Activated CD4-positive, CD25-positive, alpha-beta regulatory T cell (primary cell): ENCODE data around the gene OTUB2.

ENCODE experiments used
- DNase-seq, 4 experiments: peaks; one replicate each; lab custom pipeline; 2025; lab: John Stamatoyannopoulos, UW

Gene OTUB2

GRCh38 chr14:93996130-93996695, 29.9 kb upstream of the OTUB2 start:
- no peak for DNase-seq

GRCh38 chr14:93997082-93997481, 29.1 kb upstream of the OTUB2 start, which contains the start of gene CCDC197:
Gene CCDC197, plus strand, starts transcription at chr14:93997301. Its CDS starts 831 bp downstream, at chr14:93998132.
- DNase-seq, result no peak

GRCh38 chr14:93997916-93998870, 27.9 kb upstream of the OTUB2 start:
- no peak for DNase-seq

- DNase-seq, result no peak
Observed at GRCh38 chr14:93998871-93999403, 27.2 kb upstream of the OTUB2 start.

GRCh38 chr14:93999573-93999972, 26.6 kb upstream of the OTUB2 start:
- no peak for DNase-seq

GRCh38 chr14:94000267-94000666, 25.9 kb upstream of the OTUB2 start:
- no peak for DNase-seq

GRCh38 chr14:94001016-94001415, 25.1 kb upstream of the OTUB2 start:
- DNase-seq, result no peak

GRCh38 chr14:94001501-94002396, 24.4 kb upstream of the OTUB2 start:
- DNase-seq, result peak in 3 of 4 experiments; percentile 10 to 30 (median 17)

- no peak for DNase-seq
Observed at GRCh38 chr14:94003397-94003796, 22.7 kb upstream of the OTUB2 start.

- DNase-seq, result no peak
Observed at GRCh38 chr14:94004015-94004414, 22.1 kb upstream of the OTUB2 start.

- no peak for DNase-seq
Observed at GRCh38 chr14:94005324-94006073, 20.6 kb upstream of the OTUB2 start.

- no peak for DNase-seq
Observed at GRCh38 chr14:94008234-94008633, 17.9 kb upstream of the OTUB2 start.

- no peak for DNase-seq
Observed at GRCh38 chr14:94009767-94010166, 16.4 kb upstream of the OTUB2 start.

GRCh38 chr14:94010625-94011024, 15.5 kb upstream of the OTUB2 start:
- no peak for DNase-seq

- no peak for DNase-seq
Observed at GRCh38 chr14:94011795-94012194, 14.3 kb upstream of the OTUB2 start.

GRCh38 chr14:94014382-94014781, 11.8 kb upstream of the OTUB2 start:
- DNase-seq, result no peak

GRCh38 chr14:94015223-94015622, 10.9 kb upstream of the OTUB2 start:
- no peak for DNase-seq

GRCh38 chr14:94016446-94016976, 9.6 kb upstream of the OTUB2 start:
- DNase-seq, result no peak

- DNase-seq, result no peak
Observed at GRCh38 chr14:94018308-94018707, 7.8 kb upstream of the OTUB2 start.

- DNase-seq, result no peak
Observed at GRCh38 chr14:94019329-94019728, 6.8 kb upstream of the OTUB2 start.

- no peak for DNase-seq
Observed at GRCh38 chr14:94020267-94020666, 5.9 kb upstream of the OTUB2 start.
